ENCODE results near the gene S1PR2. TPM values are rescaled to one million over a fixed set of nuclear protein-coding genes. Genes with fewer than 3 reads are reported as not detected.

S1PR2 gene
- total and polyA plus RNA-seq, 9 of the 15 experiments (the other 6 are each of a cell fraction or from before 2014, with no cell fraction given) = 1.5 to 3.9 (median 2.0) TPM

DNA sequence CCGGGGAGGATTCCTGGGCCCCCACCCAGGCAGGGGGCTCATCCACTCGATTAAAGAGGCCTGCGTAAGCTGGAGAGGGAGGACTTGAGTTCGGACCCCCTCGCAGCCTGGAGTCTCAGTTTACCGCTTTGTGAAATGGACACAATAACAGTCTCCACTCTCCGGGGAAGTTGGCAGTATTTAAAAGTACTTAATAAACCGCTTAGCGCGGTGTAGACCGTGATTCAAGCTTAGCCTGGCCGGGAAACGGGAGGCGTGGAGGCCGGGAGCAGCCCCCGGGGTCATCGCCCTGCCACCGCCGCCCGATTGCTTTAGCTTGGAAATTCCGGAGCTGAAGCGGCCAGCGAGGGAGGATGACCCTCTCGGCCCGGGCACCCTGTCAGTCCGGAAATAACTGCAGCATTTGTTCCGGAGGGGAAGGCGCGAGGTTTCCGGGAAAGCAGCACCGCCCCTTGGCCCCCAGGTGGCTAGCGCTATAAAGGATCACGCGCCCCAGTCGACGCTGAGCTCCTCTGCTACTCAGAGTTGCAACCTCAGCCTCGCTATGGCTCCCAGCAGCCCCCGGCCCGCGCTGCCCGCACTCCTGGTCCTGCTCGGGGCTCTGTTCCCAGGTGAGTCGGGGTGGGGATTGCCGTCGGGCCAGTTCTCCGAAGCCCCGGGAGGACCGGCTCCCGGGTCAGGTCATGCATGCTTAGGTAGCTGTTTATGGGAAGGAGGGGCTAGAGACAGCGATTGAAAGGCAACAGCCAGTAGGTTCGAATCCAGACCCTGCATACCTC, 39.7 kb upstream of the S1PR2 start, which contains the start of gene ICAM1 (continued):
- TF ChIP-seq ETV1 (tag; conservative IDR thresholded peaks at IDR 0.05; ENCODE audit: low read depth) (peak; percentile 95), PCBP1 (IDR thresholded peaks at IDR 0.05; ENCODE audit: low read depth, low read length, poor library complexity, severe bottlenecking) (no peak), ZNF165 (CRISPR knock-in tag; IDR thresholded peaks at IDR 0.05; ENCODE audit: borderline replicate concordance) (no peak), RBM34 (IDR thresholded peaks at IDR 0.05; ENCODE audit: borderline replicate concordance, insufficient read depth, low read length) (no peak), ZNF699 (CRISPR knock-in tag; IDR thresholded peaks at IDR 0.05; ENCODE audit: insufficient replicate concordance) (no peak), KLF13 (tag; IDR thresholded peaks at IDR 0.05; ENCODE audit: borderline replicate concordance, low read depth) (peak; percentile 37; the same call in 1 of the 2 replicates), BCOR (IDR thresholded peaks at IDR 0.05) (peak; percentile 91), MEIS2 (IDR thresholded peaks at IDR 0.05; ENCODE audit: partially characterized antibody) (peak; percentile 8), TRIM28 (IDR thresholded peaks at IDR 0.05) (peak; percentile 25; the same call in 1 of the 2 replicates), ZNF347 (CRISPR knock-in tag; IDR thresholded peaks at IDR 0.05; ENCODE audit: low read depth) (no peak), JUN (IDR thresholded peaks at IDR 0.05; ENCODE audit: borderline replicate concordance, low read depth, low read length) (no peak), JUN (CRISPR knock-in tag; IDR thresholded peaks at IDR 0.05; ENCODE audit: borderline replicate concordance) (no peak), CBFB (CRISPR knock-in tag; IDR thresholded peaks at IDR 0.05) (no peak; the same call in 1 of the 2 replicates), PHF21A (IDR thresholded peaks at IDR 0.05; ENCODE audit: borderline replicate concordance, low read depth) (peak; percentile 87)
- TF ChIP-seq, protein P1, sequence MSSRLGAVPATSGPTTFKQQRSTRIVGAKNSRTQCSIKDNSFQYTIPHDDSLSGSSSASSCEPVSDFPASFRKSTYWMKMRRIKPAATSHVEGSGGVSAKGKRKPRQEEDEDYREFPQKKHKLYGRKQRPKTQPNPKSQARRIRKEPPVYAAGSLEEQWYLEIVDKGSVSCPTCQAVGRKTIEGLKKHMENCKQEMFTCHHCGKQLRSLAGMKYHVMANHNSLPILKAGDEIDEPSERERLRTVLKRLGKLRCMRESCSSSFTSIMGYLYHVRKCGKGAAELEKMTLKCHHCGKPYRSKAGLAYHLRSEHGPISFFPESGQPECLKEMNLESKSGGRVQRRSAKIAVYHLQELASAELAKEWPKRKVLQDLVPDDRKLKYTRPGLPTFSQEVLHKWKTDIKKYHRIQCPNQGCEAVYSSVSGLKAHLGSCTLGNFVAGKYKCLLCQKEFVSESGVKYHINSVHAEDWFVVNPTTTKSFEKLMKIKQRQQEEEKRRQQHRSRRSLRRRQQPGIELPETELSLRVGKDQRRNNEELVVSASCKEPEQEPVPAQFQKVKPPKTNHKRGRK (tag; IDR thresholded peaks at IDR 0.05) = no peak
- TF ChIP-seq, protein P2, sequence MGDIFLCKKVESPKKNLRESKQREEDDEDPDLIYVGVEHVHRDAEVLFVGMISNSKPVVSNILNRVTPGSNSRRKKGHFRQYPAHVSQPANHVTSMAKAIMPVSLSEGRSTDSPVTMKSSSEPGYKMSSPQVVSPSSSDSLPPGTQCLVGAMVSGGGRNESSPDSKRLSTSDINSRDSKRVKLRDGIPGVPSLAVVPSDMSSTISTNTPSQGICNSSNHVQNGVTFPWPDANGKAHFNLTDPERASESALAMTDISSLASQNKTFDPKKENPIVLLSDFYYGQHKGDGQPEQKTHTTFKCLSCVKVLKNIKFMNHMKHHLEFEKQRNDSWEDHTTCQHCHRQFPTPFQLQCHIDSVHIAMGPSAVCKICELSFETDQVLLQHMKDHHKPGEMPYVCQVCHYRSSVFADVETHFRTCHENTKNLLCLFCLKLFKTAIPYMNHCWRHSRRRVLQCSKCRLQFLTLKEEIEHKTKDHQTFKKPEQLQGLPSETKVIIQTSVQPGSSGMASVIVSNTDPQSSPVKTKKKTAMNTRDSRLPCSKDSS (IDR thresholded peaks at IDR 0.05; ENCODE audit: low read depth, partially characterized antibody) = no peak

Measured in K562 (cell line).